Mesendoderm (in vitro differentiated cells): ENCODE measurements around the gene TTLL12.

ENCODE experiments used
- DNase-seq: peaks from one replicate; pipeline ENCODE4 v3.0.0; 2013
- H2AK5ac ChIP-seq: 2 replicates; pipeline ENCODE4 v1.6.1; 2013; ENCODE audit warnings: low read length, inconsistent platforms
- H2BK120ac ChIP-seq: 2 replicates; pipeline ENCODE4 v1.6.1; 2013; ENCODE audit warnings: low read depth, mild to moderate bottlenecking, low read length, moderate library complexity, mixed read lengths
- H2BK15ac ChIP-seq: replicated peaks from 2 replicates; pipeline ENCODE4 v1.6.1; 2013; ENCODE audit warnings: low read depth, mild to moderate bottlenecking, moderate library complexity
- H2BK5ac ChIP-seq: 2 replicates; pipeline ENCODE4 v1.6.1; 2013; ENCODE audit warnings: low read length, inconsistent platforms
- H3K18ac ChIP-seq: 2 replicates; pipeline ENCODE4 v1.6.1; 2013; ENCODE audit warnings: mild to moderate bottlenecking, low read length, mixed read lengths
- H3K23ac ChIP-seq: one replicate; pipeline ENCODE4 v1.6.1; 2013; ENCODE audit warnings: low read length
- H3K27ac ChIP-seq: 2 replicates; pipeline ENCODE4 v1.5.1; 2013; ENCODE audit warnings: low read depth, mild to moderate bottlenecking, inconsistent platforms, low read length, moderate library complexity
- H3K27me3 ChIP-seq: 2 replicates; pipeline ENCODE4 v1.6.1; 2013; ENCODE audit warnings: low read length, control low read depth, mild to moderate bottlenecking, inconsistent platforms; ENCODE audit not compliant: insufficient read depth, poor library complexity
- H3K36me3 ChIP-seq: 2 replicates; pipeline ENCODE4 v1.6.1; 2013; ENCODE audit warnings: low read length, inconsistent platforms; ENCODE audit not compliant: control insufficient read depth, insufficient read depth
- H3K4ac ChIP-seq: one replicate; pipeline ENCODE4 v1.6.1; 2013; ENCODE audit warnings: low read depth, mild to moderate bottlenecking, low read length, moderate library complexity
- H3K4me1 ChIP-seq: 2 replicates; pipeline ENCODE4 v1.6.1; 2013; ENCODE audit warnings: low read depth, low read length, inconsistent platforms; ENCODE audit not compliant: control insufficient read depth
- H3K4me2 ChIP-seq: 2 replicates; pipeline ENCODE4 v1.6.1; 2013; ENCODE audit warnings: low read length
- H3K4me3 ChIP-seq: 2 replicates; pipeline ENCODE4 v1.5.1; 2013; ENCODE audit warnings: mild to moderate bottlenecking, low read length
- H3K56ac ChIP-seq: one replicate; pipeline ENCODE4 v1.6.1; 2013; ENCODE audit warnings: low read length
- H3K79me1 ChIP-seq: 2 replicates; pipeline ENCODE4 v1.6.1; 2013; ENCODE audit warnings: low read length, inconsistent platforms
- H3K79me2 ChIP-seq: 2 replicates; pipeline ENCODE4 v1.6.1; 2013; ENCODE audit warnings: mild to moderate bottlenecking, low read length; ENCODE audit not compliant: control insufficient read depth, insufficient read depth
- H3K9ac ChIP-seq: 2 replicates; pipeline ENCODE4 v1.6.1; 2013; ENCODE audit warnings: low read length, inconsistent platforms
- H4K5ac ChIP-seq: one replicate; pipeline ENCODE4 v1.6.1; 2013; ENCODE audit warnings: low read length
- H4K8ac ChIP-seq: one replicate; pipeline ENCODE4 v1.6.1; 2013; ENCODE audit warnings: low read depth, mild to moderate bottlenecking, control low read depth, low read length, moderate library complexity
- WGBS: extraction: QIAGEN DNeasy Blood & Tissue Kit; methylation state at CpG from one replicate; pipeline ENCODE4 v1.1.7; 2013; ENCODE audit warnings: low lambda C conversion rate, missing lambda C conversion rate; ENCODE audit not compliant: insufficient coverage; ENCODE audit errors: extremely low coverage; 5-methylcytosine and 5-hydroxymethylcytosine counted together

TTLL12 gene

DNA sequence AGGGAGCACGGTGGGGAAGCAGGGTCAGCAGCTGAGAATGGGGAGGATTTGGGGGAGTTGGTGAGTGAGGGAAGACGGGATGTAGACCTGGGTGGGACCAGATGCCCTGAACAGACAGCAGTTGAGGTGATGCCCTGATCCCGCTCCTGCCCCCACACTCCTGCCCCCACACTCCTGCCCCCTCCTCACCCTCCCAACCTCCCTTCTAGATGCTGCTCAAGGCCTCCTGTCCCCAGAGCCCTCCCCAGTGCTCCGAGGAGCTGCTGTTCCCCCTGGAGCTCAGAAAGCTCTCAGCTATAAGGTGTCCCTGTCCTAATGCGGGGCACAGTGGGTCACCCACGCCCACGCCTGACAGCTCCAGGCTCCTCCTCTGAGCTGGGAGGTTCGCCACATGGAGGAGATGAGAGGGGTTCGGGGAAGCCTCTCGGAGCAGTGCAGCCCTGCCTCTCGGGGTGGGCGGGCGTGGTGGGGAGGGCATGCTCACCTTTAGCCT, 25.1 kb upstream of the TTLL12 start:
- Histone ChIP-seq H3K4me1 (no peaks in the 10 kb centered on the region), H4K8ac (no peak overlapping the region), H3K79me1 (no peaks in the 10 kb centered on the region), H3K9ac (no peak overlapping the region), H3K4me2 (no peak overlapping the region), H2BK15ac (no peak overlapping the region), H2BK5ac (no peak overlapping the region), H3K79me2 (no peaks in the 10 kb centered on the region), H3K18ac (no peak overlapping the region), H3K4me3 (no peak overlapping the region), H3K27ac (no peak overlapping the region), H3K23ac (no peak overlapping the region), H3K4ac (no peak overlapping the region), H2AK5ac (no peak overlapping the region), H3K56ac (no peak overlapping the region), H2BK120ac (no peak overlapping the region), H3K27me3 (no peaks in the 10 kb centered on the region), H4K5ac (no peak overlapping the region), H3K36me3 (no peaks in the 10 kb centered on the region)
- no CpG with 5 or more reads among the region's 13 CpGs for WGBS
- DNase-seq, result no peak

DNA sequence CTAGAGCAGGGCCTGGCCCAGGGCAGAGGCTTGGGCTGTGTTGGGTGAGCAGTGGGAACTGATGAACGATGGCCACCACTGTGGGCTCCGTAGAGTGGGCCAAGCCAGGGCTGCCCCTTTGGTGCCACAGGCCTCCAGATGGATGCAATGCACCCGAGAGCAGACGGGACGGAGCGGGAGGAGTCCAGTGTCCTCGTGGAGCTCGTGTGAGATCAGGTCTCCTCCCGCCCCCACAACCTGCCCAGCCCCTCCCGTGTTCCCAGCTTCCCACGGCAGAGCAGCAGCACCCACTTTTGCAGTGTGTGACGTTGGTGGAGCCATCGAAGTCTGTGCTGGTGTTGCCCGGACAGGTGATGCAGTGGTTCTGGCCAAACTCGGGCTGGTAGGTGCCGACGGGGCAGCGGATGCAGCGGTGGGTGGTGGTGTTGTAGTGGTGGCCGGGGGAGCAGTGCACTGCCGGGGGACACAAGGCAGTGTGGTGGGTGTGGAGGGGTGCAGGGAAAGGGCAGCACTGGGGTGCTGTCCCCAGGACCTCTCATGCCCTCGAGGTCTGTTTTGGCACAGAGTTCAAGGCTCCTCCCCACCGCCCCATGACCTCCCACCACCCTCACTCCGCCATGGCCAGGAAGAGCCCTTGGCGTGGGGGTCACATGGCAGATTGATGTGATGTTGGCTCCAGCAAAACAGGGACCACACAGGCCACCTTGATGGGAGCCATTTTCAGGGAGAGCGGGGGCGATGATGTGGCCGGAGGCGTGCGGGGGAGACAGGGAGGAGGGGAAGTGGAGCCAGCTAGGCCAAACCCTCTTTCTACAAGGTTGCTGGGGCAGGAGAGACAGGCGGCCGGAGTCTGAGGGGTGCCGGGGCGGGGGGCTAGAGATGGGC, 23.9 kb upstream of the TTLL12 start:
- Histone ChIP-seq H4K8ac (no peak overlapping the region), H3K4me1 (no peaks in the 10 kb centered on the region), H3K4me2 (no peak overlapping the region), H3K23ac (no peak overlapping the region), H3K36me3 (no peaks in the 10 kb centered on the region), H2AK5ac (no peak overlapping the region), H2BK120ac (no peak overlapping the region), H3K79me2 (no peaks in the 10 kb centered on the region), H3K27ac (no peak overlapping the region), H3K18ac (no peak overlapping the region), H4K5ac (no peak overlapping the region), H3K4ac (no peak overlapping the region), H2BK5ac (no peak overlapping the region), H2BK15ac (no peak overlapping the region), H3K9ac (no peak overlapping the region), H3K79me1 (no peaks in the 10 kb centered on the region), H3K27me3 (no peaks in the 10 kb centered on the region), H3K56ac (no peak overlapping the region), H3K4me3 (no peak overlapping the region)
- no CpG with 5 or more reads among the region's 34 CpGs for WGBS
- no peak for DNase-seq

DNA sequence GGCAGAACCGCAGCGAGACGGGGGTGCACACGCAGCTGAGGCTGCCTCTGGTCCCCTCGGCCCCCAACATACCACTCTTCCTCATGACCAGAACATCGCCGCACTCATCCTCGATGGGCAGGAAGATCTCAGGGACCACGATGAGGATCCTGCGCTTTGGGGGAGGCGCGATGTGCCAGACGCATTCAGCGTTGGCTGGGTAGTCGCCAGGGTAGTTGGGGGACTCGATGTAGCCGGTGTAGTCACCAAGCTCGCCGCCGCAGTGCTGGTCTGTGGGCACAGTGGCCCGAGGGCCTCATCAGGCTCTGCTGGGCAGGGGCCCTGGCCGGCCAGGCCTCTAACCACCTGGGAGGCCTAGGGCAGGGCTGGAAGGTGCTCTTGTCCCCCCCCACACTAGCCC, 23.0 kb upstream of the TTLL12 start:
- no peak for DNase-seq
- Histone ChIP-seq H3K23ac (no peak overlapping the region), H2AK5ac (no peak overlapping the region), H3K18ac (no peak overlapping the region), H3K27me3 (no peaks in the 10 kb centered on the region), H3K4me3 (no peak overlapping the region), H2BK5ac (no peak overlapping the region), H3K9ac (no peak overlapping the region), H3K27ac (no peak overlapping the region), H3K79me2 (no peaks in the 10 kb centered on the region), H4K5ac (no peak overlapping the region), H3K36me3 (no peaks in the 10 kb centered on the region), H4K8ac (no peak overlapping the region), H2BK15ac (no peak overlapping the region), H3K56ac (no peak overlapping the region), H3K4me2 (no peak overlapping the region), H3K4ac (no peak overlapping the region), H3K79me1 (no peaks in the 10 kb centered on the region), H2BK120ac (no peak overlapping the region), H3K4me1 (no peaks in the 10 kb centered on the region)
- WGBS, result no CpG with 5 or more reads among the region's 22 CpGs

DNA sequence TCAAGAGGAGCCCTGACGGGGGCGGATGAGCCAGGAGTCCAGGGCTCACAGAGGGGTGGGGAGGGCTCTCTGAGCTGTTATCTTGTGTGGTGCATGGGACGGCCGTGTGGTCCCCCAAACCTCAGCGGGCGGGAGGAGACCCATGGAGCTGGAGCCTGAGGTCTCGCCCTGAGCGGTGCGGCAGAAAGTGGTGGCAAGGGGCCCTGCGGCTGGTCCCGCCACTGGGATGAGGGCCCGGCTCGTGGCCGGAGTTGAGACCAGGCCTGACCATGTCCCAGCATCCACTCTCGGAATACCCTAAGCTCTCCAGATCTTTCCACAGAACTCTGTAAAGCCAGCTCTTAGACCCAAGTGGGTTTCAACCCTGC, 22.6 kb upstream of the TTLL12 start:
- Histone ChIP-seq H2BK120ac (no peak overlapping the region), H4K5ac (no peak overlapping the region), H2AK5ac (no peak overlapping the region), H3K79me2 (no peaks in the 10 kb centered on the region), H3K4me2 (no peak overlapping the region), H3K4ac (no peak overlapping the region), H3K4me1 (no peaks in the 10 kb centered on the region), H3K18ac (no peak overlapping the region), H3K27me3 (no peaks in the 10 kb centered on the region), H3K79me1 (no peaks in the 10 kb centered on the region), H2BK15ac (no peak overlapping the region), H2BK5ac (no peak overlapping the region), H3K23ac (no peak overlapping the region), H3K56ac (no peak overlapping the region), H3K36me3 (no peaks in the 10 kb centered on the region), H3K9ac (no peak overlapping the region), H3K4me3 (no peak overlapping the region), H4K8ac (no peak overlapping the region), H3K27ac (no peak overlapping the region)
- no CpG with 5 or more reads among the region's 15 CpGs for WGBS
- no peak for DNase-seq

GRCh38 chr22:43208703-43209522, 22.0 kb upstream of the TTLL12 start:
- Histone ChIP-seq H3K9ac (no peak overlapping the region), H2BK5ac (no peak overlapping the region), H3K56ac (no peak overlapping the region), H3K4me2 (no peak overlapping the region), H3K4ac (no peak overlapping the region), H4K8ac (no peak overlapping the region), H3K27ac (no peak overlapping the region), H3K27me3 (no peaks in the 10 kb centered on the region), H4K5ac (no peak overlapping the region), H3K4me3 (no peak overlapping the region), H3K79me2 (no peaks in the 10 kb centered on the region), H2AK5ac (no peak overlapping the region), H3K18ac (no peak overlapping the region), H3K36me3 (no peaks in the 10 kb centered on the region), H3K4me1 (no peaks in the 10 kb centered on the region), H3K23ac (no peak overlapping the region), H2BK120ac (no peak overlapping the region), H3K79me1 (no peaks in the 10 kb centered on the region), H2BK15ac (no peak overlapping the region)
- no peak for DNase-seq
- WGBS, result no CpG with 5 or more reads among the region's 26 CpGs
